GM12872 (cell line): ENCODE data around the gene TMEM135.

Experiments
- CTCF ChIP-seq: IDR thresholded peaks from 3 replicates; pipeline ENCODE4 v1.5.1; 2011; ENCODE audit warnings: low read depth, mild to moderate bottlenecking, low read length, moderate library complexity; ENCODE audit not compliant: insufficient read depth

TMEM135 gene

GRCh38 chr11:86999388-86999787, 38.3 kb upstream of the TMEM135 start:
- no peak for TF ChIP-seq CTCF

GRCh38 chr11:86999859-87000753, 37.6 kb upstream of the TMEM135 start:
- no peak for TF ChIP-seq CTCF

- no peak for TF ChIP-seq CTCF
Observed at GRCh38 chr11:87002918-87003317, 34.8 kb upstream of the TMEM135 start.

GRCh38 chr11:87005569-87005921, 32.2 kb upstream of the TMEM135 start:
- no peak for TF ChIP-seq CTCF

GRCh38 chr11:87006035-87006434, 31.7 kb upstream of the TMEM135 start:
- TF ChIP-seq CTCF: no peak

GRCh38 chr11:87007963-87008362, 29.8 kb upstream of the TMEM135 start:
- TF ChIP-seq CTCF: no peak

GRCh38 chr11:87012089-87012488, 25.6 kb upstream of the TMEM135 start:
- no peak for TF ChIP-seq CTCF
